Vagina (tissue), 2 donors: Measurements from ENCODE around the gene C2orf76. TPM values are rescaled to one million over a fixed set of nuclear protein-coding genes. Genes with fewer than 3 reads are reported as not detected.

Source experiments
- DNase-seq, 2 donors: peaks; one replicate each; pipeline ENCODE4 v3.0.0-alpha.2; 2017; ENCODE audit errors: extremely low spot score in 2 of 2
- H3K27ac ChIP-seq: fragments of 200-600 bp; sonication (generic); one replicate; pipeline ENCODE4 v1.5.1; 2019
- H3K27me3 ChIP-seq: fragments of 200-600 bp; sonication (generic); one replicate; pipeline ENCODE4 v1.5.1; 2019
- H3K36me3 ChIP-seq, 2 donors: fragments of 200-600 bp; sonication (generic); one replicate each; pipeline ENCODE4 v1.5.1; 2017 to 2019
- H3K4me1 ChIP-seq: fragments of 200-600 bp; sonication (generic); one replicate; pipeline ENCODE4 v1.5.1; 2019
- H3K4me3 ChIP-seq, 2 donors: fragments of 200-600 bp; sonication (generic); 1 replicate in 1 of 2; 2 replicates in 1 of 2; pipeline ENCODE4 v1.5.1; 2016 to 2019
- H3K9me3 ChIP-seq: fragments of 200-600 bp; sonication (generic); one replicate; pipeline ENCODE4 v1.5.1; 2019
- CTCF ChIP-seq, 3 experiments: fragments of 450-650 bp in 2 of 3; fragments of 200-600 bp in 1 of 3; sonication (generic) in 1 of 3; IDR thresholded peaks; one replicate each; pipeline ENCODE4 v1.5.1; 2017 to 2019; ENCODE audit warnings: antibody characterized with exemption in 3 of 3, mild to moderate bottlenecking in 2 of 3, moderate library complexity in 2 of 3
- POLR2A ChIP-seq, 2 donors: fragments of 450-650 bp; IDR thresholded peaks; one replicate each; pipeline ENCODE4 v1.6.1; 2017; ENCODE audit warnings: antibody characterized with exemption in 2 of 2, mild to moderate bottlenecking in 2 of 2, moderate library complexity in 2 of 2
- POLR2AphosphoS5 ChIP-seq, 2 donors: sonication (generic); formaldehyde crosslinking; IDR thresholded peaks; one replicate each; pipeline ENCODE4 v1.9.0; 2017; ENCODE audit warnings: antibody characterized with exemption in 2 of 2, mild to moderate bottlenecking in 2 of 2, low read depth in 1 of 2; ENCODE audit not compliant: insufficient read depth in 1 of 2
- intact Hi-C: fragments of 100-400 bp; cut with DNase I; formaldehyde crosslinking; loops from one replicate; pipeline ENCODE4 v1.15.1; 2023
- total RNA-seq: library from RNA; depleted of rRNA; stranded (reverse); fragments of >200 nt; gene quantifications from one replicate; pipeline ENCODE4 v1.2.3, GENCODE V29; 2016

The C2orf76 gene
- total RNA-seq, 1 donor from 2014 or later: 3.7 TPM

- intact Hi-C loops: no loop called here
- no peak for TF ChIP-seq CTCF (IDR thresholded peaks at IDR 0.05)
- TF ChIP-seq POLR2AphosphoS5 (IDR thresholded peaks at IDR 0.05; ENCODE audit: insufficient read depth in 1 of 2, low read depth in 1 of 2): peak; percentile 42 to 56
- no peak for DNase-seq
- Histone ChIP-seq H3K4me1 (no peaks in the 10 kb centered on the region), H3K36me3 (no peaks in the 10 kb centered on the region), H3K4me3 (no peak overlapping the region), H3K9me3 (no peaks in the 10 kb centered on the region), H3K27me3 (no peaks in the 10 kb centered on the region), H3K27ac (no peak overlapping the region)
These were observed 82.7 kb downstream of the C2orf76 start for GRCh38 chr2:119283873-119284331.

GRCh38 chr2:119282996-119283511 is 83.6 kb downstream of the C2orf76 start:
- DNase-seq: no peak
- Histone ChIP-seq H3K4me3 (no peak overlapping the region), H3K4me1 (no peaks in the 10 kb centered on the region), H3K9me3 (no peaks in the 10 kb centered on the region), H3K27me3 (no peaks in the 10 kb centered on the region), H3K36me3 (no peaks in the 10 kb centered on the region), H3K27ac (no peak overlapping the region)
- no peak for TF ChIP-seq POLR2A (IDR thresholded peaks at IDR 0.05)
- no peak for TF ChIP-seq POLR2AphosphoS5 (IDR thresholded peaks at IDR 0.05; ENCODE audit: insufficient read depth in 1 of 2, low read depth in 1 of 2)
- no peak for TF ChIP-seq CTCF (IDR thresholded peaks at IDR 0.05)
- intact Hi-C loops: no loop called here

GRCh38 chr2:119282146-119282995 is 84.3 kb downstream of the C2orf76 start:
- intact Hi-C loops: no loop called here
- Histone ChIP-seq H3K27ac (no peak overlapping the region), H3K4me1 (no peaks in the 10 kb centered on the region), H3K27me3 (no peaks in the 10 kb centered on the region), H3K36me3 (no peaks in the 10 kb centered on the region), H3K4me3 (no peak overlapping the region), H3K9me3 (no peaks in the 10 kb centered on the region)
- no peak for DNase-seq
- TF ChIP-seq CTCF (IDR thresholded peaks at IDR 0.05): no peak
- TF ChIP-seq POLR2A (IDR thresholded peaks at IDR 0.05): no peak
- TF ChIP-seq POLR2AphosphoS5 (IDR thresholded peaks at IDR 0.05; ENCODE audit: insufficient read depth in 1 of 2, low read depth in 1 of 2): no peak

GRCh38 chr2:119280680-119281079 is 86.0 kb downstream of the C2orf76 start:
- Histone ChIP-seq H3K36me3 (no peaks in the 10 kb centered on the region), H3K9me3 (no peaks in the 10 kb centered on the region), H3K27me3 (no peaks in the 10 kb centered on the region), H3K27ac (no peak overlapping the region), H3K4me1 (no peaks in the 10 kb centered on the region), H3K4me3 (no peak overlapping the region)
- no peak for TF ChIP-seq POLR2AphosphoS5 (IDR thresholded peaks at IDR 0.05; ENCODE audit: insufficient read depth in 1 of 2, low read depth in 1 of 2)
- TF ChIP-seq POLR2A (IDR thresholded peaks at IDR 0.05): no peak
- no peak for TF ChIP-seq CTCF (IDR thresholded peaks at IDR 0.05)
- no peak for DNase-seq
- intact Hi-C loops: no loop called here

- intact Hi-C loops: loop anchor here (10.0 kb wide), 1 partner anchor 685 kb away; no protein-coding TSS in a partner anchor
- H3K27ac ChIP-seq: no peak overlapping the region
- no peaks in the 10 kb centered on the region for H3K27me3 ChIP-seq
- H3K4me1 ChIP-seq: no peaks in the 10 kb centered on the region
- H3K9me3 ChIP-seq: no peaks in the 10 kb centered on the region
- DNase-seq: no peak
- TF ChIP-seq POLR2A (IDR thresholded peaks at IDR 0.05) (no peak), POLR2AphosphoS5 (IDR thresholded peaks at IDR 0.05; ENCODE audit: insufficient read depth in 1 of 2, low read depth in 1 of 2) (no peak), CTCF (IDR thresholded peaks at IDR 0.05) (no peak)
- no peaks in the 10 kb centered on the region for H3K36me3 ChIP-seq
- no peak overlapping the region for H3K4me3 ChIP-seq
These were observed 87.0 kb downstream of the C2orf76 start for GRCh38 chr2:119279666-119280065.
